GM13977 (cell line): ENCODE data around the gene SPACA7.

Source experiments
- DNase-seq: peaks from one replicate; pipeline ENCODE4 v3.0.0; 2012; ENCODE audit warnings: low spot score
- CTCF ChIP-seq: IDR thresholded peaks from 2 replicates; pipeline ENCODE4 v1.5.1; 2012; ENCODE audit warnings: mild to moderate bottlenecking, control low read depth; ENCODE audit not compliant: insufficient read depth; ENCODE audit errors: extremely low read depth, missing control alignments
- in situ Hi-C: fragments of 300-500 bp; cut with MboI; formaldehyde crosslinking; loops from one replicate; pipeline ENCODE4 v1.12.0; 2022; ENCODE audit warnings: low sequenced_read_pairs, low pct_unique_long_range_greater_than_20kb, mixed read lengths, inconsistent platforms; ENCODE audit not compliant: unreplicated experiment

The SPACA7 gene

GRCh38 chr13:112469071-112469745 is 93.1 kb downstream of the SPACA7 start:
- no peak for DNase-seq
- TF ChIP-seq CTCF, result no peak
- in situ Hi-C loops, result no loop called here

- in situ Hi-C loops, result no loop called here
- no peak for TF ChIP-seq CTCF
- DNase-seq, result no peak
Measured at GRCh38 chr13:112473818-112474217, 97.7 kb downstream of the SPACA7 start.

- no peak for TF ChIP-seq CTCF
- in situ Hi-C loops, result no loop called here
- no peak for DNase-seq
Measured at GRCh38 chr13:112474869-112475268, 98.7 kb downstream of the SPACA7 start.

- no peak for TF ChIP-seq CTCF
- in situ Hi-C loops, result no loop called here
- DNase-seq, result no peak
Measured at GRCh38 chr13:112475889-112476288, 99.7 kb downstream of the SPACA7 start.

GRCh38 chr13:112477070-112477619 is 101.0 kb downstream of the SPACA7 start:
- DNase-seq, result no peak
- in situ Hi-C loops, result no loop called here
- no peak for TF ChIP-seq CTCF

- in situ Hi-C loops, result no loop called here
- no peak for DNase-seq
- TF ChIP-seq CTCF, result no peak
Measured at GRCh38 chr13:112479389-112479788, 103.2 kb downstream of the SPACA7 start.

- in situ Hi-C loops, result no loop called here
- DNase-seq, result no peak
- TF ChIP-seq CTCF, result no peak
Measured at GRCh38 chr13:112481458-112481857, 105.3 kb downstream of the SPACA7 start.
